IMR-90 (cell line): ENCODE data around the gene GLP2R. TPM values are rescaled to one million over a fixed set of nuclear protein-coding genes. Genes with fewer than 3 reads are reported as not detected.

ENCODE experiments used
- ATAC-seq: fragments of 200-7000 bp; cut with Tn5 transposase; 2 replicates; pipeline ENCODE4 v1.9.1; 2020; ENCODE audit warnings: low read depth, mild to moderate bottlenecking, moderate library complexity
- BruUV-seq: library from RNA; stranded (reverse); fragments of 400-500 nt; replicated peaks from 2 replicates; lab custom pipeline; 2021; lab: Mats Ljungman, UMichigan
- CTCF ChIA-PET: fragments of 300-600 bp; formaldehyde crosslinking; extraction: SDS; loops from one replicate; lab custom pipeline; 2021; ENCODE audit warnings: antibody characterized with exemption; lab: Yijun Ruan, JAX
- POLR2A ChIA-PET: fragments of 300-600 bp; sonication (Branson Sonifier 250); formaldehyde crosslinking; loops from one replicate; lab custom pipeline; 2022; ENCODE audit warnings: antibody characterized with exemption; ENCODE audit not compliant: unreplicated experiment; lab: Charles Lee
- DNase-seq: peaks from one replicate; pipeline ENCODE4 v3.0.0; 2013
- H2AFZ ChIP-seq: replicated peaks from 2 replicates; pipeline ENCODE3; 2013; ENCODE audit warnings: low read length, mild to moderate bottlenecking; ENCODE audit not compliant: poor library complexity
- H2AK5ac ChIP-seq: 2 replicates; pipeline ENCODE4 v1.6.1; 2013; ENCODE audit warnings: low read depth, low read length, inconsistent platforms
- H2AK9ac ChIP-seq: replicated peaks from 2 replicates; pipeline ENCODE3; 2013; ENCODE audit warnings: mild to moderate bottlenecking, low read depth, low read length, moderate library complexity; ENCODE audit not compliant: poor library complexity
- H2BK120ac ChIP-seq: 2 replicates; pipeline ENCODE4 v1.6.1; 2013; ENCODE audit warnings: low read depth, low read length, inconsistent platforms
- H2BK15ac ChIP-seq: 3 replicates; pipeline ENCODE4 v1.6.1; 2013; ENCODE audit warnings: low read depth, low read length, inconsistent platforms
- H2BK20ac ChIP-seq: 2 replicates; pipeline ENCODE4 v1.6.1; 2013; ENCODE audit warnings: low read depth, mild to moderate bottlenecking, inconsistent platforms, low read length, moderate library complexity
- H2BK5ac ChIP-seq: 2 replicates; pipeline ENCODE4 v1.6.1; 2013; ENCODE audit warnings: mild to moderate bottlenecking, low read depth, low read length, inconsistent platforms; ENCODE audit not compliant: poor library complexity, severe bottlenecking
- H3K14ac ChIP-seq: replicated peaks from 2 replicates; pipeline ENCODE4 v1.6.1; 2013; ENCODE audit warnings: low read depth, low read length, inconsistent platforms
- H3K18ac ChIP-seq: 2 replicates; pipeline ENCODE4 v1.6.1; 2013; ENCODE audit warnings: low read depth, low read length, control low read depth
- H3K23ac ChIP-seq: 2 replicates; pipeline ENCODE4 v1.6.1; 2013; ENCODE audit warnings: low read depth, low read length, inconsistent platforms
- H3K27ac ChIP-seq: 2 replicates; pipeline ENCODE4 v1.5.1; 2013; ENCODE audit warnings: mild to moderate bottlenecking, control low read depth, low read length; ENCODE audit not compliant: insufficient read depth
- H3K27me3 ChIP-seq: 2 replicates; pipeline ENCODE4 v1.6.1; 2013; ENCODE audit warnings: low read length; ENCODE audit not compliant: control insufficient read depth, insufficient read depth
- H3K36me3 ChIP-seq: 2 replicates; pipeline ENCODE4 v1.6.1; 2013; ENCODE audit warnings: low read length, mixed read lengths; ENCODE audit not compliant: control insufficient read depth, insufficient read depth
- H3K4ac ChIP-seq: 2 replicates; pipeline ENCODE4 v1.6.1; 2013; ENCODE audit warnings: low read depth, low read length, inconsistent platforms
- H3K4me1 ChIP-seq: 2 replicates; pipeline ENCODE4 v1.6.1; 2013; ENCODE audit warnings: low read length, mixed read lengths; ENCODE audit not compliant: control insufficient read depth, insufficient read depth
- H3K4me2 ChIP-seq: 2 replicates; pipeline ENCODE4 v1.6.1; 2013; ENCODE audit warnings: low read depth, mild to moderate bottlenecking, control low read depth, low read length, moderate library complexity
- H3K4me3 ChIP-seq: 2 replicates; pipeline ENCODE4 v1.5.1; 2013; ENCODE audit warnings: low read depth, mild to moderate bottlenecking, control low read depth, low read length, moderate library complexity; ENCODE audit not compliant: insufficient read depth
- H3K56ac ChIP-seq: 2 replicates; pipeline ENCODE4 v1.6.1; 2013; ENCODE audit warnings: low read length, inconsistent platforms; ENCODE audit not compliant: insufficient read depth; ENCODE audit errors: extremely low read depth
- H3K79me1 ChIP-seq, 2 experiments: 2 replicates each; pipeline ENCODE4 v1.6.1; 2013; ENCODE audit warnings: low read length in 2 of 2, inconsistent platforms in 1 of 2, low read depth in 1 of 2
- H3K9ac ChIP-seq: 2 replicates; pipeline ENCODE4 v1.6.1; 2013; ENCODE audit warnings: low read depth, low read length, control low read depth
- H3K9me1 ChIP-seq: 2 replicates; pipeline ENCODE4 v1.6.1; 2013; ENCODE audit warnings: low read length, inconsistent platforms; ENCODE audit not compliant: insufficient read depth
- H3K9me3 ChIP-seq: 2 replicates; pipeline ENCODE4 v1.6.1; 2013; ENCODE audit warnings: low read length; ENCODE audit not compliant: control insufficient read depth, insufficient read depth
- H4K20me1 ChIP-seq: 2 replicates; pipeline ENCODE4 v1.6.1; 2013; ENCODE audit warnings: low read length, inconsistent platforms; ENCODE audit not compliant: insufficient read depth
- H4K5ac ChIP-seq: 2 replicates; pipeline ENCODE4 v1.6.1; 2013; ENCODE audit warnings: mild to moderate bottlenecking, low read depth, low read length, control low read depth
- H4K8ac ChIP-seq, 2 experiments: 2 replicates each; pipeline ENCODE4 v1.6.1; 2013; ENCODE audit warnings: low read depth in 2 of 2, low read length in 2 of 2, control low read depth in 1 of 2, inconsistent platforms in 1 of 2
- H4K91ac ChIP-seq: 2 replicates; pipeline ENCODE4 v1.6.1; 2013; ENCODE audit warnings: low read depth, low read length, inconsistent platforms; ENCODE audit not compliant: insufficient read depth
- BHLHE40 ChIP-seq: fragments of 150-350 bp; IDR thresholded peaks from 2 replicates; pipeline ENCODE4 v1.6.1; 2016; ENCODE audit warnings: mild to moderate bottlenecking, low read depth, low read length
- CEBPB ChIP-seq: IDR thresholded peaks from 2 replicates; pipeline ENCODE4 v1.6.1; 2012; ENCODE audit warnings: low read depth, low read length, improper control_type of control experiment
- CHD1 ChIP-seq: IDR thresholded peaks from 2 replicates; pipeline ENCODE4 v1.6.1; 2012; ENCODE audit warnings: low read depth, low read length, improper control_type of control experiment
- FOS ChIP-seq: fragments of 150-350 bp; IDR thresholded peaks from 2 replicates; pipeline ENCODE4 v1.6.1; 2016; ENCODE audit warnings: low read depth, low read length
- MAZ ChIP-seq: IDR thresholded peaks from 2 replicates; pipeline ENCODE4 v1.6.1; 2012; ENCODE audit warnings: low read depth, mild to moderate bottlenecking, low read length, improper control_type of control experiment, moderate library complexity, borderline replicate concordance
- MXI1 ChIP-seq: IDR thresholded peaks from 2 replicates; pipeline ENCODE4 v1.6.1; 2012; ENCODE audit warnings: low read depth, mild to moderate bottlenecking, low read length, moderate library complexity, borderline replicate concordance
- NFE2L2 ChIP-seq: fragments of 150-350 bp; IDR thresholded peaks from 2 replicates; pipeline ENCODE4 v1.6.1; 2016; ENCODE audit warnings: low read depth, mild to moderate bottlenecking, low read length
- POLR2A ChIP-seq: IDR thresholded peaks from 2 replicates; pipeline ENCODE4 v1.6.1; 2012; ENCODE audit warnings: mild to moderate bottlenecking, low read depth, low read length
- RAD21 ChIP-seq: IDR thresholded peaks from 2 replicates; pipeline ENCODE4 v1.6.1; 2012; ENCODE audit warnings: low read length, improper control_type of control experiment
- RCOR1 ChIP-seq: IDR thresholded peaks from 2 replicates; pipeline ENCODE4 v1.6.1; 2012; ENCODE audit warnings: mild to moderate bottlenecking, low read length, improper control_type of control experiment; ENCODE audit not compliant: insufficient replicate concordance
- RFX5 ChIP-seq: IDR thresholded peaks from 2 replicates; pipeline ENCODE4 v1.8.0; 2012; ENCODE audit warnings: low read depth, mild to moderate bottlenecking, low read length, moderate library complexity
- SMC3 ChIP-seq: fragments of 150-350 bp; IDR thresholded peaks from 2 replicates; pipeline ENCODE4 v1.6.1; 2016; ENCODE audit warnings: low read depth, mild to moderate bottlenecking, antibody characterized with exemption, low read length, moderate library complexity
- WGBS, 2 experiments: methylation state at CpG; one replicate each; pipeline versions ENCODE4 v1.1.5 to v1.1.7; 2013; ENCODE audit warnings: missing lambda C conversion rate in 2 of 2; ENCODE audit not compliant: insufficient read length in 1 of 2; ENCODE audit errors: extremely low coverage in 2 of 2; 5-methylcytosine and 5-hydroxymethylcytosine counted together
- dilution Hi-C: fragments of 300-500 bp; cut with HindIII; formaldehyde crosslinking; loops from one replicate; pipeline ENCODE4 v1.14.3; 2018; ENCODE audit warnings: low sequenced_read_pairs; ENCODE audit not compliant: unreplicated experiment
- in situ Hi-C: fragments of 300-500 bp; cut with MboI; formaldehyde crosslinking; loops from 3 replicates; pipeline ENCODE4 v1.14.3; 2019; ENCODE audit warnings: low sequenced_read_pairs, inconsistent platforms, mixed read lengths
- intact Hi-C: fragments of 100-400 bp; cut with micrococcal nuclease; formaldehyde crosslinking; loops from 2 replicates; pipeline ENCODE4 v1.10.0; 2022
- polyA plus RNA-seq, 3 experiments: library from polyadenylated mRNA; depleted of rRNA; stranded (reverse); fragments of >200 nt; gene quantifications; 2 replicates each; pipeline ENCODE4 v1.2.3, GENCODE V29; 2012; ENCODE audit warnings: low replicate concordance in 1 of 3
- total RNA-seq: library from RNA; depleted of rRNA; stranded (reverse); fragments of >200 nt; gene quantifications from 2 replicates; pipeline ENCODE4 v1.2.3, GENCODE V29; 2012
- TF ChIP-seq, protein P1 (sequence below): fragments of 150-350 bp; IDR thresholded peaks from 2 replicates; pipeline ENCODE4 v1.6.1; 2017; ENCODE audit warnings: mild to moderate bottlenecking, antibody characterized with exemption, low read length, low read depth
- TF ChIP-seq, protein P2 (sequence below): fragments of 150-350 bp; IDR thresholded peaks from 2 replicates; pipeline ENCODE4 v1.6.1; 2016; ENCODE audit warnings: low read depth, mild to moderate bottlenecking, low read length, moderate library complexity, borderline replicate concordance

The GLP2R gene
- total and polyA plus RNA-seq, 2 of the 4 experiments (the other 2 are of a cell fraction): 0.07 TPM; not detected in 1

DNA sequence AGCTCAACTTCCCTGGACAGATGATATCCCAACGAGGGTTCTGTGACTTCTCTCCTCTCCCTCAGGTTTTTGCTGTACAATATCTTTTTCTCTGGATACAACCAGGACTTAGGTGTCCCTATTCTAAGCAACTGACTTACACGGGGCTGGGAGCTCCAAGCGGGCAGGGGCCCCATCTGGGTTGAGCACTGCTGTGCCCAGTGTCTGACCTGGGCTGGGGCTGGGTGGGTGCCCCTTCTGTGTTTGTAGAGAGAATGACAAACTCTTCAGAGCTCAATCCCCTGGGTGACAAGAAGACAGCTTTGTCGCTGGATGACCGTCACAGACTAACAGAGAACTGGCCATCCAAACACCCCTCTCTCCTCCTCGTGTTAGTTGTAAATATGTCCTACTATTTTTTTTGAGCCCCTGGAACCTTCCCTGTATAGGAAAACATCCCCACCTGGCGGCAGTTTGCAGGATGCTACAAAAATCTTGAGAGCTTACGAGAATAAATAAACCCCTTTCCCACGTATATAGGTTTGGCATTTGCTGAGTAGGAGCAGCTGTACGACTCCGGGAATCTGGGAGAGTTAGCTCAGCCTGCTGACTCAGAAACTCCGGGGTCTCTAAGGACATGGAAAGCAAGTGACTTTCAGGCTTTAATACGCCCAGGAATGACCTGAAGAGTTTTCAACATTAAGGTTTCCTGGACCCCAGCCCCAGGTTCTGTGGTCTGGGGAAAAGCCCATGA is 103.0 kb downstream of the GLP2R start:
- no peak overlapping the region; the same call in 1 of the 2 replicates for H4K5ac ChIP-seq
- H3K79me1 ChIP-seq: no peaks in the 10 kb centered on the region
- 13% methylated on average over 1 of the region's 13 CpGs; no CpG with 5 or more reads in 1 of the 2 experiments for WGBS, 2 experiments
- peaks cover 5% of the 10 kb centered on the region; the same call in 1 of the 2 replicates for H3K9me1 ChIP-seq
- H3K4me3 ChIP-seq: no peak overlapping the region
- H4K91ac ChIP-seq: peak overlapping the region; percentile 36
- no TSS peak for BruUV-seq
- in situ Hi-C loops: no loop called here
- peak; percentile 96 for DNase-seq
- H2AK5ac ChIP-seq: peak overlapping the region; percentile 8; the same call in 1 of the 2 replicates
- CTCF ChIA-PET: interaction anchor here (0.6 to 2.9 kb wide), 11 partner anchors 11 to 689 kb away, joined by 3 to 9 read pairs (median 3); no protein-coding TSS in a partner anchor
- peak overlapping the region; percentile 39; the same call in 1 of the 2 replicates for H2BK20ac ChIP-seq
- intact Hi-C loops: loop anchor here (1.0 kb wide), 1 partner anchor 199 kb away; no protein-coding TSS in a partner anchor
- no peak overlapping the region for H3K56ac ChIP-seq
- no peak overlapping the region for H3K14ac ChIP-seq
- peak overlapping the region; percentile 52; the same call in 1 of the 2 replicates for H3K4ac ChIP-seq
- no peaks in the 10 kb centered on the region; the same call in 1 of the 2 replicates for H3K9me3 ChIP-seq
- H3K27ac ChIP-seq: peak overlapping the region; percentile 60; the same call in 1 of the 2 replicates
- H4K8ac ChIP-seq: peak overlapping the region in 1 of 2 experiments; percentile 49; a peak in 1 of 4 replicates
- H3K23ac ChIP-seq: no peak overlapping the region
- H2AK9ac ChIP-seq: peak overlapping the region; percentile 83
- H3K4me2 ChIP-seq: peak overlapping the region; percentile 34; the same call in 1 of the 2 replicates
- POLR2A ChIA-PET: no interaction called here
- peaks cover 6% of the 10 kb centered on the region; the same call in 1 of the 2 replicates for H3K4me1 ChIP-seq
- H3K9ac ChIP-seq: no peak overlapping the region
- peak; percentile 80 for ATAC-seq
- H3K27me3 ChIP-seq: no peaks in the 10 kb centered on the region
- peaks cover 3% of the 10 kb centered on the region; the same call in 1 of the 2 replicates for H3K36me3 ChIP-seq
- H2AFZ ChIP-seq: peak overlapping the region; percentile 67
- H2BK5ac ChIP-seq: no peak overlapping the region
- no peak overlapping the region for H2BK15ac ChIP-seq
- no peaks in the 10 kb centered on the region for H4K20me1 ChIP-seq
- dilution Hi-C loops: no loop called here
- H2BK120ac ChIP-seq: peak overlapping the region; percentile 68
- peak overlapping the region; percentile 21; the same call in 1 of the 2 replicates for H3K18ac ChIP-seq
- TF ChIP-seq, protein P1, sequence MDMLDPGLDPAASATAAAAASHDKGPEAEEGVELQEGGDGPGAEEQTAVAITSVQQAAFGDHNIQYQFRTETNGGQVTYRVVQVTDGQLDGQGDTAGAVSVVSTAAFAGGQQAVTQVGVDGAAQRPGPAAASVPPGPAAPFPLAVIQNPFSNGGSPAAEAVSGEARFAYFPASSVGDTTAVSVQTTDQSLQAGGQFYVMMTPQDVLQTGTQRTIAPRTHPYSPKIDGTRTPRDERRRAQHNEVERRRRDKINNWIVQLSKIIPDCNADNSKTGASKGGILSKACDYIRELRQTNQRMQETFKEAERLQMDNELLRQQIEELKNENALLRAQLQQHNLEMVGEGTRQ: no peak
- no peak for TF ChIP-seq BHLHE40
- TF ChIP-seq RAD21: peak; percentile 57
- 0 out of 2 replicates have a peak, but pooled peaks have one; percentile 15 for TF ChIP-seq MAZ
- TF ChIP-seq, protein P2, sequence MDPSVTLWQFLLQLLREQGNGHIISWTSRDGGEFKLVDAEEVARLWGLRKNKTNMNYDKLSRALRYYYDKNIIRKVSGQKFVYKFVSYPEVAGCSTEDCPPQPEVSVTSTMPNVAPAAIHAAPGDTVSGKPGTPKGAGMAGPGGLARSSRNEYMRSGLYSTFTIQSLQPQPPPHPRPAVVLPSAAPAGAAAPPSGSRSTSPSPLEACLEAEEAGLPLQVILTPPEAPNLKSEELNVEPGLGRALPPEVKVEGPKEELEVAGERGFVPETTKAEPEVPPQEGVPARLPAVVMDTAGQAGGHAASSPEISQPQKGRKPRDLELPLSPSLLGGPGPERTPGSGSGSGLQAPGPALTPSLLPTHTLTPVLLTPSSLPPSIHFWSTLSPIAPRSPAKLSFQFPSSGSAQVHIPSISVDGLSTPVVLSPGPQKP: no peak
- no peak for TF ChIP-seq RCOR1
- no peak for TF ChIP-seq POLR2A
- TF ChIP-seq NFE2L2: peak; percentile 53; the same call in 1 of the 2 replicates
- no peak for TF ChIP-seq CEBPB
- TF ChIP-seq CHD1: no peak
- no peak for TF ChIP-seq RFX5
- peak; percentile 59 for TF ChIP-seq SMC3
- peak; percentile 44; the same call in 1 of the 2 replicates for TF ChIP-seq FOS
- TF ChIP-seq MXI1: no peak
